Measurements from ENCODE around the gene SYNE1. TPM values are rescaled to one million over a fixed set of nuclear protein-coding genes. Genes with fewer than 3 reads are reported as not detected.

SYNE1 gene
- total RNA-seq, 2 experiments from 2014 or later: 74.6 to 140 TPM

DNA sequence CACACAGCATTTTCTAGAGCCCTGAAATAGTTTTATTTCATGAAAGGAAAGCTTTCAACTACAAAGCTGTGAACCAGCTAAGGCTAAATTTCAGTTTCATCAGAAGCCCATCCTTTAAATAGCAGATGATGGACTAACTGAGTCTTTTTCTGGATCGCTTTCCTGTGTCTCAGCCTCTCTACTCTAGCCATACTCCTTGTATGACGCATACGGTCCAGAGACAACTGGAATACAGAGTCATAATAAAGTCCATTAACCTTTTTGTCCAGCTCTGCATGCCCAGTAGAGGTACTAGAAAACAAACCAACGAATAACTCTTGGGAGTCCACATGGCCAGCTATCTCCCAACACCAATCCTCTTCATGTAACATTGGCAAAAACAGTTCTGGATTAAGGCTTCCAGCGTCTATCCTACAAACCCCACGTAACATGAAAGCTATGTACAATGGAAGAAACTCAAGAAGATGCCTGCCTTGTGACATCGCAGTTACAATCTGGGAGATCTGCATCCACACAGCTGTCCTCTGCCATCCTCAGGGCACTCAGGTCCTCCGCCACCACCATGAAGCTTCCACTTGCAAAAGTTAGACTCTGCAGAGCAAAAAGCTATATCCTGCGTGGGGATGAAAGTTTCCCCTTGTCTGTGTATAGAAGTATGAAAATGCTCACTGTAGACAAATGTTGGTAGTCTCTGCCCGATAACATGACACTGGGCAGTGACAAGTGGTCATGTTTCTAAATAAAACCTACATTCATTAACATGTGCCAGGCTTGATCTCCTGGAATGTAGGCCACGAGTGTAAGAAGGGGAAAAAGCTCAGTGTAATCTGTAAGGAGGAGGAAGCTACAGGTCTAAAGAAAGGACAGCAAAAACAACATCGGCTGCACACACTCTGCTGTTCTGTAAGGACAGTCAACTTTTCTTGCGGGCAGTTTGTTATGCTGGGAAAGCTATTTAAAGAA lies 469.2 kb downstream of the SYNE1 start:
- no TSS peak for BruUV-seq (replicated peaks)
- no peaks in the 10 kb centered on the region for H3K9me2 ChIP-seq (ENCODE audit: insufficient read depth, low read length)
- POLR2A ChIA-PET: interaction anchor here (0.8 to 2.0 kb wide), 7 partner anchors 9 to 90 kb away, joined by 3 to 13 read pairs (median 3); no protein-coding TSS in a partner anchor
- TF ChIP-seq CTCF (conservative IDR thresholded peaks at IDR 0.05; ENCODE audit: low read length): no peak
- no peak for TF ChIP-seq EZH2phosphoT487 (IDR thresholded peaks at IDR 0.05; ENCODE audit: borderline replicate concordance, low read depth, low read length)
- H3K4me1 ChIP-seq (ENCODE audit: insufficient read depth, low read length, poor library complexity, severe bottlenecking): no peaks in the 10 kb centered on the region
- no peak overlapping the region for H3K27ac ChIP-seq (ENCODE audit: low read depth, low read length, poor library complexity, severe bottlenecking)
- peaks cover 76% of the 10 kb centered on the region for H3K36me3 ChIP-seq (ENCODE audit: insufficient read depth, low read length)
- no peak overlapping the region for H3K4me3 ChIP-seq (ENCODE audit: low read depth, low read length, poor library complexity, severe bottlenecking)
- no peaks in the 10 kb centered on the region for H3K9me3 ChIP-seq (ENCODE audit: low read length)
- H3K4me2 ChIP-seq (ENCODE audit: low read length): no peak overlapping the region
- CTCF ChIA-PET (ENCODE audit: unreplicated experiment): interaction anchor here (0.6 kb wide), 2 partner anchors 12 to 14 kb away, joined by 3 read pairs; no protein-coding TSS in a partner anchor
- intact Hi-C loops (cut with micrococcal nuclease; ENCODE audit: unreplicated experiment): no loop called here
- H4K20me1 ChIP-seq (ENCODE audit: insufficient read depth, low read length): no peaks in the 10 kb centered on the region
- no peak for DNase-seq (ENCODE audit: low spot score)
- no peak overlapping the region for H2AFZ ChIP-seq (ENCODE audit: low read length)
- H3K79me2 ChIP-seq (ENCODE audit: insufficient read depth, low read depth, low read length): no peaks in the 10 kb centered on the region

GRCh38 chr6:152166897-152167296 lies 470.3 kb downstream of the SYNE1 start:
- Histone ChIP-seq H3K9me3 (ENCODE audit: low read length) (no peaks in the 10 kb centered on the region), H3K9me2 (ENCODE audit: insufficient read depth, low read length) (no peaks in the 10 kb centered on the region), H3K79me2 (ENCODE audit: insufficient read depth, low read depth, low read length) (no peaks in the 10 kb centered on the region), H3K4me1 (ENCODE audit: insufficient read depth, low read length, poor library complexity, severe bottlenecking) (no peaks in the 10 kb centered on the region), H3K36me3 (ENCODE audit: insufficient read depth, low read length) (peaks cover 76% of the 10 kb centered on the region), H4K20me1 (ENCODE audit: insufficient read depth, low read length) (no peaks in the 10 kb centered on the region), H3K4me3 (ENCODE audit: low read depth, low read length, poor library complexity, severe bottlenecking) (no peak overlapping the region), H3K4me2 (ENCODE audit: low read length) (no peak overlapping the region), H3K27ac (ENCODE audit: low read depth, low read length, poor library complexity, severe bottlenecking) (no peak overlapping the region), H2AFZ (ENCODE audit: low read length) (no peak overlapping the region)
- POLR2A ChIA-PET: interaction anchor here (0.5 to 2.0 kb wide), 4 partner anchors 10 to 28 kb away, joined by 3 to 13 read pairs (median 4); no protein-coding TSS in a partner anchor
- CTCF ChIA-PET (ENCODE audit: unreplicated experiment): no interaction called here
- TF ChIP-seq CTCF (conservative IDR thresholded peaks at IDR 0.05; ENCODE audit: low read length) (no peak), EZH2phosphoT487 (IDR thresholded peaks at IDR 0.05; ENCODE audit: borderline replicate concordance, low read depth, low read length) (no peak)
- no peak for DNase-seq (ENCODE audit: low spot score)
- BruUV-seq (replicated peaks): no TSS peak
- intact Hi-C loops (cut with micrococcal nuclease; ENCODE audit: unreplicated experiment): no loop called here

DNA sequence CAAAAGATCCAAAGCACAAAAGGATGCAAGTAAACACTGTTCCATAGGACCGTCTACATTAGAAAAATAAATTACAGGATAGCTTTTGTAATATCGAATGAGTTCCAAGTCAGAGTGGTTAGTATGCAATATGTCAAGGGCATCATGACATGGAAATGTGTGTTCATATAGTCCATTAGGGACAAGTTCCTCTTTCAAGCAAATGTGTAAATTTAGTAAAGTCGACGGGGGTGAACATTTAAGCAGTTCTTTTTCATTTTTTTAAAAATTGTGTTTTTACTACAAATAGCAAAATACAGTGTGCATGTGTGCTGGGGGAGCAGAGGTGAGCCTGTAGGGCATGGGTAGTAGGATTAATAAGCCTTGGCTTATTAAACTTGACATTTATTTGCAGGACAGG lies 470.7 kb downstream of the SYNE1 start:
- no peak overlapping the region for H3K27ac ChIP-seq (ENCODE audit: low read depth, low read length, poor library complexity, severe bottlenecking)
- no peaks in the 10 kb centered on the region for H4K20me1 ChIP-seq (ENCODE audit: insufficient read depth, low read length)
- CTCF ChIA-PET (ENCODE audit: unreplicated experiment): no interaction called here
- H3K4me1 ChIP-seq (ENCODE audit: insufficient read depth, low read length, poor library complexity, severe bottlenecking): no peaks in the 10 kb centered on the region
- no peaks in the 10 kb centered on the region for H3K79me2 ChIP-seq (ENCODE audit: insufficient read depth, low read depth, low read length)
- BruUV-seq (replicated peaks): no TSS peak
- H2AFZ ChIP-seq (ENCODE audit: low read length): no peak overlapping the region
- TF ChIP-seq CTCF (conservative IDR thresholded peaks at IDR 0.05; ENCODE audit: low read length): no peak
- no peak for TF ChIP-seq EZH2phosphoT487 (IDR thresholded peaks at IDR 0.05; ENCODE audit: borderline replicate concordance, low read depth, low read length)
- intact Hi-C loops (cut with micrococcal nuclease; ENCODE audit: unreplicated experiment): no loop called here
- H3K9me2 ChIP-seq (ENCODE audit: insufficient read depth, low read length): no peaks in the 10 kb centered on the region
- peaks cover 73% of the 10 kb centered on the region for H3K36me3 ChIP-seq (ENCODE audit: insufficient read depth, low read length)
- DNase-seq (ENCODE audit: low spot score): no peak
- no peak overlapping the region for H3K4me3 ChIP-seq (ENCODE audit: low read depth, low read length, poor library complexity, severe bottlenecking)
- no peaks in the 10 kb centered on the region for H3K9me3 ChIP-seq (ENCODE audit: low read length)
- no peak overlapping the region for H3K4me2 ChIP-seq (ENCODE audit: low read length)
- POLR2A ChIA-PET: interaction anchor here (0.5 to 1.2 kb wide), 2 partner anchors 11 to 27 kb away, joined by 4 read pairs; no protein-coding TSS in a partner anchor

Data from OCI-LY7 (cell line).